ENCODE measurements around the gene PHLPP1.

- TF ChIP-seq CTCF (IDR thresholded peaks at IDR 0.05; ENCODE audit: insufficient read depth, low read depth, low read length) (no peak), EZH2 (IDR thresholded peaks at IDR 0.05; ENCODE audit: insufficient read depth, low read length) (no peak)
These were observed 244.1 kb downstream of the PHLPP1 start for GRCh38 chr18:62959481-62959880.

Measured in astrocyte (in vitro differentiated cells and primary cell).